Astrocyte (in vitro differentiated cells and primary cell): ENCODE results near the gene MUS81. TPM values are rescaled to one million over a fixed set of nuclear protein-coding genes. Genes with fewer than 3 reads are reported as not detected.

Experiments
- DNase-seq: peaks from one replicate; pipeline ENCODE4 v3.0.0-alpha.2; 2010; ENCODE audit warnings: low read depth
- FAIRE-seq: peaks from 2 replicates; lab custom pipeline; 2011; peaks lifted over from hg19 to GRCh38; lab: Jason Lieb, UNC
- H2AFZ ChIP-seq: 2 replicates; pipeline ENCODE4 v1.6.0; 2012; ENCODE audit warnings: low read depth, low read length, inconsistent platforms
- H3K27ac ChIP-seq: 2 replicates; pipeline ENCODE4 v1.5.1; 2011; ENCODE audit warnings: low read depth, low read length, inconsistent platforms
- H3K27me3 ChIP-seq: 2 replicates; pipeline ENCODE4 v1.6.0; 2011; ENCODE audit warnings: low read length, inconsistent platforms; ENCODE audit not compliant: insufficient read depth
- H3K36me3 ChIP-seq: 2 replicates; pipeline ENCODE4 v1.5.1; 2011; ENCODE audit warnings: low read length, inconsistent platforms; ENCODE audit not compliant: insufficient read depth
- H3K4me1 ChIP-seq: 2 replicates; pipeline ENCODE4 v1.5.1; 2011; ENCODE audit warnings: low read length, inconsistent platforms; ENCODE audit not compliant: insufficient read depth
- H3K4me2 ChIP-seq: 2 replicates; pipeline ENCODE4 v1.6.0; 2012; ENCODE audit warnings: low read length, inconsistent platforms
- H3K4me3 ChIP-seq: 2 replicates; pipeline ENCODE4 v1.5.1; 2011; ENCODE audit warnings: low read depth, mild to moderate bottlenecking, low read length, inconsistent platforms; ENCODE audit not compliant: insufficient read depth
- H3K79me2 ChIP-seq: 2 replicates; pipeline ENCODE4 v1.6.0; 2012; ENCODE audit warnings: mild to moderate bottlenecking, low read length, inconsistent platforms; ENCODE audit not compliant: insufficient read depth
- H3K9ac ChIP-seq: 2 replicates; pipeline ENCODE4 v1.6.0; 2012; ENCODE audit warnings: mild to moderate bottlenecking, low read length, inconsistent platforms
- H3K9me3 ChIP-seq: 2 replicates; pipeline ENCODE4 v1.5.1; 2012; ENCODE audit warnings: low read depth, mild to moderate bottlenecking, low read length, inconsistent platforms; ENCODE audit not compliant: insufficient read depth
- H4K20me1 ChIP-seq: 2 replicates; pipeline ENCODE4 v1.6.0; 2012; ENCODE audit warnings: low read length, inconsistent platforms; ENCODE audit not compliant: insufficient read depth
- H3K27ac Mint-ChIP-seq: one replicate; pipeline ENCODE4 v1.8.0; 2021; ENCODE audit warnings: mild to moderate bottlenecking, mixed read lengths; ENCODE audit not compliant: unreplicated experiment
- H3K27me3 Mint-ChIP-seq: one replicate; pipeline ENCODE4 v1.8.0; 2021; ENCODE audit warnings: low read depth, mixed read lengths; ENCODE audit not compliant: unreplicated experiment
- H3K36me3 Mint-ChIP-seq: one replicate; pipeline ENCODE4 v1.8.0; 2021; ENCODE audit warnings: low read depth, mixed read lengths; ENCODE audit not compliant: unreplicated experiment
- H3K4me1 Mint-ChIP-seq: one replicate; pipeline ENCODE4 v1.8.0; 2021; ENCODE audit warnings: low read depth, mixed read lengths; ENCODE audit not compliant: unreplicated experiment
- H3K4me3 Mint-ChIP-seq: one replicate; pipeline ENCODE4 v1.8.0; 2021; ENCODE audit warnings: mild to moderate bottlenecking, moderate library complexity, mixed read lengths; ENCODE audit not compliant: unreplicated experiment
- H3K9me3 Mint-ChIP-seq: one replicate; pipeline ENCODE4 v1.8.0; 2021; ENCODE audit warnings: mild to moderate bottlenecking, mixed read lengths; ENCODE audit not compliant: unreplicated experiment
- EZH2 ChIP-seq: IDR thresholded peaks from 2 replicates; pipeline ENCODE4 v1.6.1; 2012; ENCODE audit warnings: mild to moderate bottlenecking, low read length, inconsistent platforms; ENCODE audit not compliant: insufficient read depth
- total RNA-seq: library from RNA; stranded (reverse); gene quantifications from 2 replicates; pipeline ENCODE4 v1.2.1, GENCODE V29; 2021
- TF ChIP-seq, protein P1 (sequence below): IDR thresholded peaks from 2 replicates; pipeline ENCODE4 v1.5.1; 2011; ENCODE audit warnings: low read depth, mild to moderate bottlenecking, inconsistent platforms, low read length, moderate library complexity; ENCODE audit not compliant: insufficient read depth

The MUS81 gene
- total RNA-seq, 1 donor from 2014 or later = 59.9 TPM

DNA sequence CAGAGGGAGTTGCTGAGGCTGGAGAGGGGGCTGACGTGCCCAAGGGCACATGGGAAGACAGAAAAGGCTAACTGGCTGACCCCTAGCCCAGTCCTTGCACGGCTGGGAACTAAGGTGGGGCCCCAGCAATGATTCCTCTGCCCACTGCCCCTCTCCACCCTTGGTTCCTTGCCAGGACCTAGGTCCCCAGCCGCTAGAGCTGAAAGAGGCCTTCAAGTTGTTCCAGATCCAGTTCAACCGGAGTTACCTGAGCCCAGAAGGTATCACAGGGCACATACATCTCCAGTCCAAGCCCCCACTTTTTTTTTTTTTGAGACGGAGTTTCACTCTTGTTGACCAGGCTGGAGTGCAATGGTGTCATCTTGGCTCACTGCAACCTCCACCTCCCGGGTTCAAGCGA is 19.8 kb downstream of the MUS81 start:
- Histone ChIP-seq H3K9me3 (no peaks in the 10 kb centered on the region), H2AFZ (no peak overlapping the region), H3K4me3 (no peak overlapping the region), H3K4me1 (peaks cover 16% of the 10 kb centered on the region), H3K9ac (no peak overlapping the region), H3K36me3 (peaks cover 14% of the 10 kb centered on the region), H3K79me2 (peaks cover 4% of the 10 kb centered on the region), H3K4me2 (no peak overlapping the region), H3K27ac (no peak overlapping the region), H4K20me1 (peaks cover 23% of the 10 kb centered on the region), H3K27me3 (no peaks in the 10 kb centered on the region)
- Mint-ChIP-seq H3K4me3 (no peak overlapping the region), H3K36me3 (peaks cover 11% of the 10 kb centered on the region), H3K27ac (no peak overlapping the region), H3K9me3 (no peaks in the 10 kb centered on the region), H3K4me1 (peaks cover 4% of the 10 kb centered on the region), H3K27me3 (no peaks in the 10 kb centered on the region)
- TF ChIP-seq EZH2 = no peak
- TF ChIP-seq, protein P1, sequence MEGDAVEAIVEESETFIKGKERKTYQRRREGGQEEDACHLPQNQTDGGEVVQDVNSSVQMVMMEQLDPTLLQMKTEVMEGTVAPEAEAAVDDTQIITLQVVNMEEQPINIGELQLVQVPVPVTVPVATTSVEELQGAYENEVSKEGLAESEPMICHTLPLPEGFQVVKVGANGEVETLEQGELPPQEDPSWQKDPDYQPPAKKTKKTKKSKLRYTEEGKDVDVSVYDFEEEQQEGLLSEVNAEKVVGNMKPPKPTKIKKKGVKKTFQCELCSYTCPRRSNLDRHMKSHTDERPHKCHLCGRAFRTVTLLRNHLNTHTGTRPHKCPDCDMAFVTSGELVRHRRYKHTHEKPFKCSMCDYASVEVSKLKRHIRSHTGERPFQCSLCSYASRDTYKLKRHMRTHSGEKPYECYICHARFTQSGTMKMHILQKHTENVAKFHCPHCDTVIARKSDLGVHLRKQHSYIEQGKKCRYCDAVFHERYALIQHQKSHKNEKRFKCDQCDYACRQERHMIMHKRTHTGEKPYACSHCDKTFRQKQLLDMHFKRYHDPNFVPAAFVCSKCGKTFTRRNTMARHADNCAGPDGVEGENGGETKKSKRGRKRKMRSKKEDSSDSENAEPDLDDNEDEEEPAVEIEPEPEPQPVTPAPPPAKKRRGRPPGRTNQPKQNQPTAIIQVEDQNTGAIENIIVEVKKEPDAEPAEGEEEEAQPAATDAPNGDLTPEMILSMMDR = no peak
- no peak for DNase-seq
- no peak for FAIRE-seq

DNA sequence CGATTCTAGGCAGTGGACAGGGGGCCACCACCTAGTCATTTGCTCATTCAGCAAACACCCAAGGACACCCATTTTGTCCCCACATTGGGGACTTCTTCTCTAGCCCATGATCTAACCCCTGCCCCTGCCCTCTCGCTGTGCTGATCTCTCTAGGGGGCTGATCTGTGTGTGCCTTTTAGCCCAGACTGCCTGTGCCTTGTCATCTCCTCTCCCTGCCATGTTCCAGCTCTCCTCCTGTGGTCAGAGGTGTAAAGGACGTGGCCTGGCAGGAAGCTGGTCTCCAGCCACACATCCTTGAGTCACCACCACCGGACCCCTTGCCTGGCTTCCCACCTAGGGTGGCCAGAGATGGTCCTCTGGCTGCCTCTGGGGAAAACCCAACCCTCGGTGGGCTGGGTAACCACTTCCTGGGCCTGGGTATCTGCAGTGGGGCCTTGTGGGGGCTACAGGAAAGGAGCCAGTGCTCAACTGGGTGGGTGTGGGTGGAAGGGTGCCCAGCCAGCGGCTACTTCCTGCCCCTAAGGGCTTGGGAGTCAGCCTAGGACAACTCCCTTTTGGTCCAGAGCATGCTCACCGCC is 20.7 kb downstream of the MUS81 start:
- Mint-ChIP-seq H3K4me3 (no peak overlapping the region), H3K9me3 (no peaks in the 10 kb centered on the region), H3K36me3 (peaks cover 14% of the 10 kb centered on the region), H3K27ac (no peak overlapping the region), H3K27me3 (no peaks in the 10 kb centered on the region), H3K4me1 (peaks cover 4% of the 10 kb centered on the region)
- peaks cover 14% of the 10 kb centered on the region for H3K36me3 ChIP-seq
- H2AFZ ChIP-seq = no peak overlapping the region
- FAIRE-seq = no peak
- H3K9ac ChIP-seq = no peak overlapping the region
- no peaks in the 10 kb centered on the region for H3K9me3 ChIP-seq
- peaks cover 25% of the 10 kb centered on the region for H4K20me1 ChIP-seq
- peaks cover 13% of the 10 kb centered on the region for H3K79me2 ChIP-seq
- H3K4me3 ChIP-seq = no peak overlapping the region
- peaks cover 16% of the 10 kb centered on the region for H3K4me1 ChIP-seq
- DNase-seq = no peak
- H3K4me2 ChIP-seq = peak overlapping the region; percentile 39
- no peak overlapping the region for H3K27ac ChIP-seq
- H3K27me3 ChIP-seq = no peaks in the 10 kb centered on the region
- TF ChIP-seq, protein P1 = no peak
- no peak for TF ChIP-seq EZH2
